K562 treated with DMSO at 1 percent for 48 hours (cell line): Measurements from ENCODE around the gene OR52B2. TPM values are rescaled to one million over a fixed set of nuclear protein-coding genes. Genes with fewer than 3 reads are reported as not detected.

Experiments used
- total RNA-seq: library from RNA; unstranded; fragments of 300-600 nt; gene quantifications from 2 replicates; pipeline ENCODE4 v1.2.3, GENCODE V29; 2022; ENCODE audit warnings: low replicate concordance; ENCODE audit errors: extremely low read depth

Gene OR52B2
- total RNA-seq, result not detected in 2 replicates

DNA sequence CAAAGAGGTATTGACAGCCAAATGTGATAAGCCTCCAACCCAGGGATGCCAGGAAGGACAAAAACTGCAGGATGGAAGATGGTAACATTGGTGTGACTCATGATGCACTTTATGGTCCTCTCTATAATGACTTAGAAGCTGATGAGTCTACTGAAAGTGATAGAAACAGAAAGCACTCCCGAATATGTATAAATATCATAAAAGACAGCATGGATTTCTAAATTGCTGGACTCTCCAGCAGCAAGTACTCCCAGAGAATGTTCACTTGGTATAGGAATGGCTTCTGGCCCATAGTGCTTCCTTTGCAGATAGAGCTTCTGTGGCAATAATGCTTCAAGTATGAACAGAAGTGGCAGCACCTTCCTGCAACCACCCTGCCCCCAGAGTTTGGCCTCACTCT is at the start of gene OR52B2:
Gene OR52B2, minus strand, starts transcription at position 101 of the 400 bp plus-strand sequence. Its CDS starts 0 bp downstream, at position 101.

DNA sequence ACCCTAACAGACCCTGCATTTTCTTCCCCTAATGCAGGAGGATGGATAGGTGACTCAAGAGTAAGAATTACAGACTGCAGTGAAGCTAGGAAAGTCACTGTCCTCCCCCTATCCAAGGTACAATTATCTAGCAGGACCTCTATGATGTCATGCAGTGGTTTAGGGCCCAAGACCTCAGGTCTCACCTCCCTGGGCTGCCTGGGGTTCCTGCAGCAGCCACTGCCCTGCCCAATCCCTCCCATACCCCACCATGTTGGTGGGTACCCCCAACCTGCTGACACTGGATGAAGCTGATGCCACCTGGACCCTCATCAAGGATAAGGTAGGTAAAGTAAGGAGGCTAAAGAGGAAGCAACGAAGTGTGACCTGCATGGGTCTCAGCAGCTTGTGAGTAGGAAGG is 35.2 kb upstream of the OR52B2 start, which contains the start of gene C11orf42:
Gene C11orf42, plus strand, starts transcription at position 192 of the 400 bp plus-strand sequence. Its CDS starts 59 bp downstream, at position 251.

DNA sequence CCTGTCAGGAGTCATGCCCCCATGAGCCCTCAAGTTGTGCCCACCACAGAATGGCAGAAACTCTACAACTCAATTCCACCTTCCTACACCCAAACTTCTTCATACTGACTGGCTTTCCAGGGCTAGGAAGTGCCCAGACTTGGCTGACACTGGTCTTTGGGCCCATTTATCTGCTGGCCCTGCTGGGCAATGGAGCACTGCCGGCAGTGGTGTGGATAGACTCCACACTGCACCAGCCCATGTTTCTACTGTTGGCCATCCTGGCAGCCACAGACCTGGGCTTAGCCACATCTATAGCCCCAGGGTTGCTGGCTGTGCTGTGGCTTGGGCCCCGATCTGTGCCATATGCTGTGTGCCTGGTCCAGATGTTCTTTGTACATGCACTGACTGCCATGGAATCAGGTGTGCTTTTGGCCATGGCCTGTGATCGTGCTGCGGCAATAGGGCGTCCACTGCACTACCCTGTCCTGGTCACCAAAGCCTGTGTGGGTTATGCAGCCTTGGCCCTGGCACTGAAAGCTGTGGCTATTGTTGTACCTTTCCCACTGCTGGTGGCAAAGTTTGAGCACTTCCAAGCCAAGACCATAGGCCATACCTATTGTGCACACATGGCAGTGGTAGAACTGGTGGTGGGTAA is 29.2 kb upstream of the OR52B2 start, which contains the start of gene OR52W1:
Gene OR52W1, plus strand, starts transcription at position 51 of the 637 bp plus-strand sequence. Its CDS starts 0 bp downstream, at position 51.

Other genes starting within 250 kb of the OR52B2 start
- gene OR56A3, start 228.1 kb downstream of the OR52B2 start, total RNA-seq, result not detected in 2 replicates
- not detected in 2 replicates for gene OR56A5, start 201.8 kb downstream of the OR52B2 start, total RNA-seq
- not detected in 2 replicates for gene OR52L1, start 183.3 kb downstream of the OR52B2 start, total RNA-seq
- gene OR56A4, start 163.4 kb downstream of the OR52B2 start, total RNA-seq, result not detected in 2 replicates
- gene OR56A1, start 139.6 kb downstream of the OR52B2 start, total RNA-seq, result not detected in 2 replicates
- gene OR56B4, start 62.6 kb downstream of the OR52B2 start, total RNA-seq, result not detected in 2 replicates
- gene OR52W1, start 28.9 kb upstream of the OR52B2 start, total RNA-seq, result not detected in 2 replicates
- gene C11orf42, start 35.2 kb upstream of the OR52B2 start, total RNA-seq, result not detected in 2 replicates
- gene FHIP1B, start 64.3 kb upstream of the OR52B2 start, total RNA-seq, result not detected in 2 replicates
- not detected in 2 replicates for gene CNGA4, start 68.8 kb upstream of the OR52B2 start, total RNA-seq
- gene CCKBR, start 89.5 kb upstream of the OR52B2 start, total RNA-seq, result not detected in 2 replicates
- not detected in 2 replicates for gene CAVIN3, start 150.2 kb upstream of the OR52B2 start, total RNA-seq
- gene SMPD1, start 220.1 kb upstream of the OR52B2 start, total RNA-seq, result not detected in 2 replicates
- gene APBB1, start 248.8 kb upstream of the OR52B2 start, total RNA-seq, result not detected in 2 replicates